Lower leg skin (tissue), 3 donors: ENCODE results near the gene PALB2.

ENCODE experiments used
- POLR2A ChIP-seq, 2 donors: fragments of 450-650 bp; IDR thresholded peaks; one replicate each; pipeline ENCODE4 v1.6.1; 2016 to 2017; ENCODE audit warnings: antibody characterized with exemption in 2 of 2, mild to moderate bottlenecking in 1 of 2, moderate library complexity in 1 of 2
- TF ChIP-seq, protein P1 (sequence below), 3 donors: fragments of 450-650 bp; IDR thresholded peaks; one replicate each; pipeline ENCODE4 v1.5.1; 2016; ENCODE audit warnings: antibody characterized with exemption in 3 of 3, mild to moderate bottlenecking in 3 of 3, moderate library complexity in 2 of 3

GRCh38 chr16:23634461-23635036 lies 6.6 kb downstream of the PALB2 start:
- TF ChIP-seq, protein P1, sequence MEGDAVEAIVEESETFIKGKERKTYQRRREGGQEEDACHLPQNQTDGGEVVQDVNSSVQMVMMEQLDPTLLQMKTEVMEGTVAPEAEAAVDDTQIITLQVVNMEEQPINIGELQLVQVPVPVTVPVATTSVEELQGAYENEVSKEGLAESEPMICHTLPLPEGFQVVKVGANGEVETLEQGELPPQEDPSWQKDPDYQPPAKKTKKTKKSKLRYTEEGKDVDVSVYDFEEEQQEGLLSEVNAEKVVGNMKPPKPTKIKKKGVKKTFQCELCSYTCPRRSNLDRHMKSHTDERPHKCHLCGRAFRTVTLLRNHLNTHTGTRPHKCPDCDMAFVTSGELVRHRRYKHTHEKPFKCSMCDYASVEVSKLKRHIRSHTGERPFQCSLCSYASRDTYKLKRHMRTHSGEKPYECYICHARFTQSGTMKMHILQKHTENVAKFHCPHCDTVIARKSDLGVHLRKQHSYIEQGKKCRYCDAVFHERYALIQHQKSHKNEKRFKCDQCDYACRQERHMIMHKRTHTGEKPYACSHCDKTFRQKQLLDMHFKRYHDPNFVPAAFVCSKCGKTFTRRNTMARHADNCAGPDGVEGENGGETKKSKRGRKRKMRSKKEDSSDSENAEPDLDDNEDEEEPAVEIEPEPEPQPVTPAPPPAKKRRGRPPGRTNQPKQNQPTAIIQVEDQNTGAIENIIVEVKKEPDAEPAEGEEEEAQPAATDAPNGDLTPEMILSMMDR (IDR thresholded peaks at IDR 0.05) = no peak
- TF ChIP-seq POLR2A (IDR thresholded peaks at IDR 0.05) = no peak
